Lower lobe of right lung (tissue), 2 donors: ENCODE results near the gene NOP14. TPM values are rescaled to one million over a fixed set of nuclear protein-coding genes. Genes with fewer than 3 reads are reported as not detected.

Experiments used
- ATAC-seq, 2 donors: fragments of 200-7000 bp; cut with Tn5 transposase; one replicate each; pipeline ENCODE4 v1.9.1; 2020 to 2022; ENCODE audit warnings: mild to moderate bottlenecking in 2 of 2, moderate library complexity in 2 of 2
- DNase-seq: peaks from one replicate; pipeline ENCODE4 v3.0.0-alpha.2; 2020
- H3K27ac ChIP-seq: fragments of 200-600 bp; one replicate; pipeline ENCODE4 v1.8.0; 2022
- H3K27me3 ChIP-seq: fragments of 200-600 bp; one replicate; pipeline ENCODE4 v1.8.0; 2022; ENCODE audit warnings: low read depth
- H3K36me3 ChIP-seq: fragments of 200-600 bp; one replicate; pipeline ENCODE4 v1.8.0; 2022; ENCODE audit warnings: mild to moderate bottlenecking
- H3K4me1 ChIP-seq: fragments of 200-600 bp; one replicate; pipeline ENCODE4 v1.8.0; 2022
- H3K4me3 ChIP-seq: fragments of 200-600 bp; one replicate; pipeline ENCODE4 v1.8.0; 2022; ENCODE audit warnings: mild to moderate bottlenecking
- H3K9me3 ChIP-seq: fragments of 200-600 bp; one replicate; pipeline ENCODE4 v1.8.0; 2022
- CTCF ChIP-seq: fragments of 200-600 bp; IDR thresholded peaks from one replicate; pipeline ENCODE4 v1.8.0; 2022; ENCODE audit warnings: antibody characterized with exemption, mild to moderate bottlenecking
- intact Hi-C: fragments of 100-400 bp; cut with DNase I; formaldehyde crosslinking; loops from one replicate; pipeline ENCODE4 v1.11.0; 2022
- total RNA-seq: library from RNA; stranded (reverse); fragmentation: NEBNext Ultra II Directional; extraction: Animal tissue kit (Norgen Biotek cat#: 25700); gene quantifications from one replicate; pipeline ENCODE4 v1.2.1, GENCODE V29; 2021
- donor health status: DM: no; HTN: yes; CAD: no; lungs with severe emphysema.

Gene NOP14
- total RNA-seq, 1 donor from 2014 or later, result 20.7 TPM

- Histone ChIP-seq H3K4me3 (no peak overlapping the region), H3K36me3 (no peaks in the 10 kb centered on the region), H3K4me1 (peaks cover 9% of the 10 kb centered on the region), H3K9me3 (no peaks in the 10 kb centered on the region), H3K27ac (no peak overlapping the region), H3K27me3 (no peaks in the 10 kb centered on the region)
- DNase-seq (no peak), ATAC-seq (no peak)
- intact Hi-C loops, result no loop called here
- TF ChIP-seq CTCF, result no peak
Observed at GRCh38 chr4:2968381-2968780, 5.2 kb upstream of the NOP14 start.

- intact Hi-C loops, result no loop called here
Observed at GRCh38 chr4:2965262-2965661, 2.1 kb upstream of the NOP14 start.

GRCh38 chr4:2964706-2965258 lies 1.6 kb upstream of the NOP14 start:
- intact Hi-C loops, result no loop called here
- Histone ChIP-seq H3K36me3 (no peaks in the 10 kb centered on the region), H3K4me3 (peak overlapping the region; percentile 72), H3K27me3 (no peaks in the 10 kb centered on the region), H3K4me1 (peaks cover 29% of the 10 kb centered on the region), H3K27ac (no peak overlapping the region), H3K9me3 (no peaks in the 10 kb centered on the region)
- ATAC-seq (no peak), DNase-seq (no peak)
- TF ChIP-seq CTCF, result no peak

More at GRCh38 chr4:2965262-2965661, 2.1 kb upstream of the NOP14 start:
- no peak for ATAC-seq
- no peak for TF ChIP-seq CTCF
- H3K9me3 ChIP-seq, result no peaks in the 10 kb centered on the region
- H3K27ac ChIP-seq, result no peak overlapping the region
- H3K4me1 ChIP-seq, result peaks cover 24% of the 10 kb centered on the region
- no peaks in the 10 kb centered on the region for H3K27me3 ChIP-seq
- no peaks in the 10 kb centered on the region for H3K36me3 ChIP-seq
- DNase-seq, result no peak
- H3K4me3 ChIP-seq, result no peak overlapping the region

- Histone ChIP-seq H3K4me3 (peak overlapping the region; percentile 72), H3K9me3 (no peaks in the 10 kb centered on the region), H3K27ac (peak overlapping the region; percentile 85), H3K27me3 (no peaks in the 10 kb centered on the region), H3K36me3 (no peaks in the 10 kb centered on the region), H3K4me1 (peaks cover 31% of the 10 kb centered on the region)
- intact Hi-C loops, result no loop called here
- ATAC-seq (peak; percentile 79 to 83), DNase-seq (no peak)
- TF ChIP-seq CTCF, result no peak
Observed at GRCh38 chr4:2963966-2964471, 813 bp upstream of the NOP14 start.

- DNase-seq (peak; percentile 68), ATAC-seq (peak; percentile 53 to 57)
- Histone ChIP-seq H3K4me1 (peaks cover 41% of the 10 kb centered on the region), H3K27ac (peak overlapping the region; percentile 85), H3K27me3 (no peaks in the 10 kb centered on the region), H3K4me3 (peak overlapping the region; percentile 72), H3K9me3 (no peaks in the 10 kb centered on the region), H3K36me3 (peaks cover 9% of the 10 kb centered on the region)
- no peak for TF ChIP-seq CTCF
- intact Hi-C loops, result no loop called here
Observed at GRCh38 chr4:2962614-2963174, 512 bp downstream of the NOP14 start.
